C1 segment of cervical spinal cord (tissue), 14 donors: ENCODE measurements around the gene TMEM11.

Experiments used
- DNase-seq, 14 donors: peaks; one replicate each; lab custom pipeline; 2025; lab: John Stamatoyannopoulos, UW

The TMEM11 gene, protein sequence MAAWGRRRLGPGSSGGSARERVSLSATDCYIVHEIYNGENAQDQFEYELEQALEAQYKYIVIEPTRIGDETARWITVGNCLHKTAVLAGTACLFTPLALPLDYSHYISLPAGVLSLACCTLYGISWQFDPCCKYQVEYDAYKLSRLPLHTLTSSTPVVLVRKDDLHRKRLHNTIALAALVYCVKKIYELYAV

DNA sequence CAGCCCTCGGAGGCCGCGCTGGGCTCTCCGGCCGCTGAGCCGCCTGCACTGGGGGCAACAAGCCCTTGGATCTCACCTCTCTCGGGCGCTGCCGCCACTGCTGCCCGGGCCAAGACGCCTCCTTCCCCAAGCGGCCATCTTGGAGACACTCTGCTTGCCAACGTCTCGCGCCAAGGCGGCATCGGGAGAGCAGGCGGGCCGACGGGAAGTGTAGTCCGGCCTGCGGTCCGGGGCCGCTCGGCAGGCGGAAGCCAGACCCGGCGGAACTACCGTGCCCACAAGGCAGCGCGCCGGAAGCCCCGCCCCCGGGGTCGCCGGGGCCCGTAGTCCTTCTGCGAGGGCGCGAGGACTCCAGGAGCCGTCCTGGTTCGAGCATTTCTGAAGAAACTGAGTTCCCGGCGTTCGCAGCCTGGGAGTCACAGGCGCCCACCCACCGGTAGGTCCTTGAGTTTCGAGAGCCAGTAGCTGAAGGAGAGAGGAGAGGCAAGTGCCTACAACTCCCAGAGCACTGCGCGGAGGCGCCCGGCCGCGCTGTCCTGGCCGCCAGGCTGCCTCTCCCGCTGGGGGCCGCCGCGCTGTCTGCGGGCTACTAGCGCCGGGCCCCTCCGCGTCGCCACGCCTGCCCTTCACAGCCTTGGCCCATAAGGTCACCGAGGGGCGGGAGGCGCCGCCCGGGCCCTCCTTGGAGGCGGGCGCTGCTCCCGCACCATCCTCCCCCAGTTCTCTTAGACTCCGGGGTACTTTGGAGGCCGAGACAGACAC is at the start of gene TMEM11:
TSS of gene TMEM11 (minus strand) at position 147 of the 762 bp plus-strand sequence. CDS start at position 138, 9 bp downstream.
- peak; percentile 44 to 96 (median 92) for DNase-seq

DNA sequence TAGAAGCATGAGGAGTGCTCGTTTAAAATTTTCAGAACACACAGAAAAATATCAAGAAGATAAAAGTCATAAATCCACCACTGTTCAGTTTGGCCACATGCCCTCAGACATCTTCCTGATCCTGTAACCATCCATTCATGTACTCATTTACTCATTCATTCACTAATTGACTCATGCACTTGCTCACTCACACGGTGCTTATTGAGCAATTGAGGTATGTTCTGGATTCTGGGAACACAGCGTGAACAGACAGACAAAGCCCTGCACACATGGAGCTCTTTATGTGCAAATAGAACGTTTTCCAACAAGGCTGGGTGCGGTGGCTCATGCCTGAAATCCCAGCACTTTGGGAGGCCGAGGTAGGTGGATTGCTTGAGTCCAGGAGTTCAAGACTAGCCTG is 49.4 kb upstream of the TMEM11 start:
- DNase-seq: no peak

DNA sequence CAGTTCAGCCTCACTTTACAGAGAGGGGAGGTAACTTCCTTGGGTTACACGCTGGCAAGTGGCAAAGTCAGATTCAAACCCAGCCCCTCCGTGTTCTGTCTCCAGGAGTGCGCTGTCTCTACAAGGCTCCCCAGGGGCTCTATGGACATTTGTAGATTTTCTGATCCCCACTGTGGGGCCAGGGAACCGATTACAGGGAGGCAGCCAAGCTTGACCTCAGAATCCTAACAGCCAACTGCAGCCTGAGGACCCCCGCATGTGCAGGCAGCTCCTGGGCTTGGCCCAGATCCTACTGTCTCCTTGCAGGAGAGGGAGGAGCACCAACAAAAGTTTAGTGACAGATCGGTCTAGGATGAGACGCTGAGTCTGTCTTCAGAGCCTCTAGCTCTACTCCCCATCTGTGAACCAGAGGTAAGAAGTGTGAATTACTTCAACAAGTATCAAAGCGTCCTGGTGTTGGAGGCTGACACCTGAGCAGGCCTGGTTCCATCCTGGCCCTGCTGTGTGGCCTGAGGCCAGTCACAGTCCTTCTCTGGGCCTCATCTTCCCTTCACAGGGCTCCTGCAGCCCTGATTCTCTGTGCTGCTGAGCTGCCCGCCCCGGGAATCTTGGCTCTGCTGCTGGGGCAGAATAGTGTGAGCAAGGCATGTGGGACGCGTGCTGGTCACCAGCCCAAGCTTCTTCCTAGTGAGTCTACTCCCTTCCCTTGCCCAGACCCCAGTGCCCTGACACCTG is 48.5 kb upstream of the TMEM11 start:
- no peak for DNase-seq

DNA sequence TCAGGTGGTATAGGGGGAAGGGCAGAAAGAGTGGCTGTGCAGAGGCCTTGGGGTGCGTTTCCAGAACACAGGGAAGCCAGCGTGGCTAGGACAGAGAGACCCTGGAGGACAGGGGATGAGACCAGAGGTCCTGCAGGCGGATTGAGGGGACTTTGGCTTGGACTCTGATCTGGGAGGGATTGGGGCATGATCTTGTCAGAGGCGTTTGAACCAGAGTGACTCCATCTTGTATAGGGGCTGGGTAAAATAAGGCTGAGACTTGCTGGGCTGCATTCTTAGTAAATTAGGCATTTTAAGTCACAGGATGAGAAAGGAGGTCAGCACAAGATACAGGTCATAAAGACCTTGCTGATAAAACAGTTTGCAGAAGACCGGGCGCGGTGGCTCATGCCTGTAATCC is 44.6 kb upstream of the TMEM11 start:
- no peak for DNase-seq

DNA sequence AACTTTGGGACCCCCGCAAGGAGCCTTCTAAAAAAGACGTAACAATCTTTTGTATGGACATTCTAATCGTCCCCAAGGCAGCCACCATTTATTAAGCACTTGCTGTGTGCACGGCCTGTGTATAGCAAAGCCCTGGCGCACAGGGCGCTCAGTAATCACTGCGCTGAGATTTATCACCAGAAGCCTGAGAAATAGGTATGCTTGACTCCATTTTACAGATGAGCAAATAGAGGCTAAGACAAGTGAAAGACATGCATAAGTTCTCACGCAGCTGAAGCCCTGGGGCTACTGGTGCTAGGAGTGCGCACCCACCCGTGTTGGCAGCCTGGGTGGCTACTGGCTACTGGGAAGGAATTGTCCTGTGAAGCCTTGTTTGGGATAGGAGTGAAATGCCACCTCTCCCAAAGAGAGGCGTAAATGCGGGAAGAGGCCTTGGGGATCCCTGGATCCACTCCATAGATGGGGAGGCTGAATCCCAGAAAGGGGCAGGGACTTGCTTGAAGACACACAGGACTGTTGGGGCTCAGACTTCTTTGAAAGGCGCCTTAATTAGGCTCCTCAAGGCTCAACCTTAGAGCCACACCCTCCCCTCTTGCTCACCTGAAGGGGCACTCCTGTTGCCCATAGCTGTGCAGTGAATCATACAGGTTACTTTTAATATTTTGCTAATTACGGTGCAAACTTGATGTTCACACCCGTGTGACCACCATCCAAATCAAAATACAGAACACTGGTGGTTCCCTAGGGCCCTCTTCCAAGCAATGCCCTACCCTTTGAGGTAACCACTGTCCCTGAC is 39.9 kb upstream of the TMEM11 start:
- DNase-seq: no peak

DNA sequence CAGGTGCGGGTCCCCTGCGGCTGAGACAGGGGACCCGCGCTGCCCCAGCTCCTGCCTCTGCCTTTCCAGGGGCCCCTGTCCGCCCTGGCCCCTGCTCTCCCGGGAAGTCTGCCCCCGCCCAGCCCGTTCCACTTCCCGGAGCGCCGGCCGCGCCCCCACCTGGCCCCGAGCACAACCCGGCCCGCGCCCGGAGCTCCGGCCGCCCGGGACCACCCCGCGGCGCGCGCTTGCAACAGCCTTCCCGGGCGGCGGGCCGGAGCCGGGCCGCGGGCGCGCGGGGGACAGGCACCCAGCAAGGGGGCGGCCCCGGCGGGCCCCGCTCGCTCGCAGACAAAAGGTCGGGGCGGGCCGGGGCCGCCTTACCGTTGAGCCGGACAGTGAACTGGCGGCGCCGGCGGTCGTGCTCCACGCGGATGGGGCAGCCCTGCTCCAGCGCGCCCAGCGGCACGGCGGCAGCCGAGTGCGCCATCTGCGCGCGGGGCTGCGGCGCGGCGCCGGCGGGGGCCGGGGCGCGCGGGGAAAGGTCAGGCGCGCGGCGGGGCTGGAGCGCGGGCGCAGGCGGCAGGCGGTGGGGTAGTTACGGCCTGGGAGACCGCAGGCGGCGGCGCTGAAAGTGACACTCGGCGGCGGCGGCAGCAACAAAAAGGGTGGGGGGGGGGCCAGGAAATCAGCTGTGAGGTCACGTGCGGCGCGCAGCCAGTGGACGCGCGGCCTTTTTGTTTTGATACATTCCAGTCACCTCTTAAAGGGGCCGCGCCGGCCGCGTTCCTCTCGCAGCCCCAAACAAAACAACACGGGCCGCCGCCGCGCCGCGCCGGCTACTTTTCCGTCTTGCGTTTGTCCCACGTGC is 39.1 kb upstream of the TMEM11 start, which contains the start of gene NATD1:
TSS of gene NATD1 (minus strand) at position 615 of the 850 bp plus-strand sequence. CDS start at position 469, 146 bp downstream.
- DNase-seq: peak; percentile 24 to 86 (median 78)

DNA sequence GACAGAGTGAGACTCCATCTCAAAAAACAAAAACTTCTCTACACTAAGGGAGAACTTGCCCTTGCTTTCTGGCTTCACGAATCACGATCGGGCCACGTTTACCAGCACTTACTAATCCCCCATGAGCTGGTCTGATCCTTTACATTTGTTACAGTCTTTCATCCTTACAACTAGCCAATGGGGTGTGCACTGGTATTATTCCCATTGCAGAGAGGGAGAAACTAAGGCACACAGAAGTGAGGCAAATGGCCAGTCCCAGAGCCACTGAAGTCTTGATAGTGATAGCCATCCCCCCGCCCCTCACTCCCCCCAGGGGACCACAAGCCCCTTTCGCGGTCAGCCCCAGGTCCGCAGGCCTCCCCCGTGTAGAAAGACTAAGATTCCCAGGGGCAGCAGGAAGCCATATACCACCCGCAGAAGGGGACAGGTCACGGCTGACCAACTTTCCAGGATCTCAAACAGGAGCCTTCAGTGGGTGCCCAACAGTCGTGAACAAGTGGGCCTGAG is 38.4 kb upstream of the TMEM11 start:
- DNase-seq: no peak

DNA sequence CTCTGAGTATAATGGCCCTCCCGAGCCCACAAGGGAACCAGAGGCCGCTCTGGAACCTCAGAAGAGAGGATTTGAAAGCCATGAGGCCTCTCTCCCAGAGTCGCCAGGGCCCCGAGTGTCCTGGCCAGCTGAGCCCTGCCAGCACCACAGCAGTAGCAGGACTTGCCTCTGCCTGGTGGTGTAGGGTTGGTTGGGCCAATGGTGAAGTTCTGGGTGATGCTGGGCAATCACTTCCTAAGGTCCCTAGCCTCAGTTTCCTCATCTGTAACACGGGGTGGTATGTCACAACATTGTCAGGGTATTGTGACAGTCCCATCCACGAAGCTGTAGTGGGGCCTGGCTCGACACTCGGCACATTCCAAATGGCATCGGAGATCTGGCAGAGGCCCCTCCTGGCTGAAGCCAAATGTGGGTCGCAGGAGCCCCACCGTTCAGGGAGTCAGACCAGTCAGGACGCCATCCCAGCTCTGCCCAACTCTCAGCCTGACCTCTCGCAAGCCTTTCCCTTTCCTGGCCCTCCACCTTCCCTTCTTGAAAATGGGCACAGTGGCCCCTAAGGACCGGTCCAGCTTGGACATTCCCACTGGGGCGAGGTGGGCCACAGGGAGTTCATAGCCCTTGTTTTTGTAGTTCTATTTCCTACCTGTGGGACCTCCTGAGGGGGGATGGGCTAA is 37.5 kb upstream of the TMEM11 start:
- no peak for DNase-seq

DNA sequence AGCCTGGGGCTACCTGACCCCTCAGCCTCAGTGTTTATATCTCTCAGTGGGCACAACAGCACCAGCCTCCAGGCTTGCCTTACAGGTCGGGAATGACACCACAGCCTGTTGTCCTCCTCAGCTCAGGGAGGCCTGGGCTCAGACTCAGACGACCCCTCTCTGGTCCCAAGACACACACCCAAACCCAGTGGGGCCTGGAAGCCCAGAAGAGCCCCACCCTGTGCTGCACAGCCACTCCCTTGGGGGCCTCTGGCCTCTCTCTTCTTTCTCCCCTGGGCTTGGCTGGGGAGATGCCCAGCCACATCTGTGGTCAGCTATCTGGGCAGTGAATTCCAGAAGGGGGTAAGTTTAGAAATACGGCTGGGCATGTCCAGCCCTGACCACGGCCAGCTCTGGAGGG is 36.9 kb upstream of the TMEM11 start:
- DNase-seq: no peak

DNA sequence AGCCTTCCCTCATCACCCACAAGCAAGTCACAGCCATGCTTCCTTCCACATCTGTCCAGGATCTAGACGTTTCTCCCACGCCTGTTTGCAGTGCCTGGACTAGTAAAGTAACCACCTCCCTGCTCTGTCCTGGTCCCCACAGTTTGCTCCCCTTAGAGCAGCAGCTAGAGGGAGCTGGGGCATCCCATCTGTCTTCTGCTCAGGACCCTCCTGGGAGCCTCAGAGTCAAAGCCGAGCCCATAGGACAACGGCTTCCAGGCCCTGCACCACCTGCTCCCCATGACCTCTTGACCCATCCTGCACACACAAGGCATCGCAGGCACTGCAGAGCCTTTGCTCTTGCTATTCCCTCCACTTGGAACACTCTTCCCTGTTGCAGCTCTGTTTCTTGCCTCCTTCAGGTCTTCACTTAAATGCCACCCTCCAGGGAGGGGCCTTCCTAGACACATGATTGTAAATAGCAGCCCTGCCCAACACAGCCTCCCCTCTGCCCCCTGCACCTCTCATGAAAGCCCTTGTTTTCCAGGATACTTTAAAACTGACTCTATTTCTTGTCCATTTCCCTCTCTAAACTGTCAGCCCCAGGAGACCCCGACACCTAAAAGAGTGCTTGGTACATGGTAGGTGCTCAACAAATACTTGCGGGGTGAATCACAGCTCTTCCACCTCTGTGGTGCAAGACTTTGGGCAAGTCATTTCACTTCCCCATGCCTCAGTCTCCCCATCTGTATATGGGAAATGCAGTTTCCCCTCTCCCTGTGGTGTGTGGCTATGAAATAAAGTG is 36.2 kb upstream of the TMEM11 start:
- no peak for DNase-seq

DNA sequence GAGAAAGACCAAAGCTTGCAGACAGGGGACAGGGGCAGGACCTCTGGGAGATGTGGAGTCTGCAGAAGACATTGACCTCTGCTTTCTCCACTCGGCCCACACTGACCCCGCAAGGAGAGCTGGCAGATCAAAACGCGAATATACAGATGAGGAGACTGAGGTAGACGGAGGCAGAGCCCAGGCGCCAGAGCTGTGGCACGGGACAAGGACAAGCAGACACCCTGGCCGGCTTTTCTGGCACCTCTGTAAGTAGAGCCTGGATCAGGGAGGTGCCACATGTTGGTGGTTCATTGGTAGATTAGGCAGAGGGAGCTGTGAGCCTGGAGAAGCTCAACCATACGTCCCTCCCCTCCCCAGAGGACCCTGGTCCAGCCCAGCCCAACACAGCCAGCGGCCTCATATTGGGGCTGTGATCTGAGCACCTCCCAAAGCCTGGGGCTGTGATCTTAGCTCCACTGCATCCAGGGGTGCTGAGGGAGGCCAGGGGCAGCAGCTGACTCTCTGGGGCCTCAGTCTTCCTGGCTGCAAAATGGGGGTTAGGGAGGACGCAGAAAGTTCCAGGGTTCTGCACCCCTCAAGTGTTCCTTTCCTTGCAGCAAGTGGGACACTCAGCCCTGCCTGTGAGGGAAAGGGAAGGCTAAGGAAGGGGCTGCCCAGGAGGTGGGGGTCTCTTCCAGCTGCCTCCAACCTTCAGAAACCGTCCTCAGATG is 35.3 kb upstream of the TMEM11 start:
- no peak for DNase-seq

DNA sequence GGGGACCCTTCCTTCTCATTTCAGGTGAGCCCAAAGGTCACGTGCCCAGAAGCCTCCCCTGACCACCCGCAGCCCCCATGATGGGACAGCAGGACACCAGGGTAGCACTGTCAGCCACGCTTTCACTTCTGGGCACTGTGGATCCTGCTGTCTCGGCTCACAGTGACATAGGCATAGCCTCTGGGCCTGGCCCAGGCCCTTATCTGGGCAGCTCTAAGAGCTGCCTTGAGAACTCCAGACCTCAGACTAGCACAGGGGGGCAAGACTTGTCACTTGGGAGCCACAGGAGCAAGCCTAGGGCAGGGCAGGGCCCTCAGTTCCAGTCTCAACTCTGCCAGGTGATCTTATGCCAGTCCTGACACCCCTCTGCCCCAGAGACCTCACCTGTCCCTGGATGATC is 34.5 kb upstream of the TMEM11 start:
- no peak for DNase-seq

DNA sequence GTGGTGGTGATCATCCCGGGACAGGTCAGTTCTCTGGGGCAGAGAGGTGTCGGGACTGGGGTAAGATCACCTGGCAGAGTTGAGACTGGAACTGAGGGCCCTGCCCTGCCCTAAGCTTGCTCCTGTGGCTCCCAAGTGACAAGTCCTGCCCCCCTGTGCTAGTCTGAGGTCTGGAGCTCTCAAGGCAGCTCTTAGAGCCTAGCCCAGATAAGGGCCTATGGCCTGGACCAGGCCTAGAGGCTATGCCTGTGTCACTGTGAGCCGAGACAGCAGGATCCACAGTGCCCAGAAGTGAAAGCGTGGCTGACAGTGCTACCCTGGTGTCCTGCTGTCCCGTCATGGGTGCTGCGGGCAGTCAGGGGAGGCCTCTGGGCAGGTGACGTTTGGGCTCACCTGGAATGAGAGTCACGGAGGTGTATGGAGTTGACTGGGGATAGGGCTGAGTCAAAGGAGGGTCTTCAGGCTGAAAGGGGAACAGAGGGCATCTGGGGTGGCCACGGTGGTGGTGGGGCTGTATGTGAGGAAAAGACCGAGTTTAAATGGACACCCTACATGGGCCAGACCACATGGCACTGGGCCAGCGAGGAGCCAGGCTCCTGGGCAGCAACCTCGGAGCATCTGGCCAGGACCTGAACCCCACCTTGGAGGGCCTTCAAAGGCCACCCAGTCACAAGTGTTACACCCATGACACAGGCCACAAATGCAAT is 33.7 kb upstream of the TMEM11 start:
- no peak for DNase-seq

DNA sequence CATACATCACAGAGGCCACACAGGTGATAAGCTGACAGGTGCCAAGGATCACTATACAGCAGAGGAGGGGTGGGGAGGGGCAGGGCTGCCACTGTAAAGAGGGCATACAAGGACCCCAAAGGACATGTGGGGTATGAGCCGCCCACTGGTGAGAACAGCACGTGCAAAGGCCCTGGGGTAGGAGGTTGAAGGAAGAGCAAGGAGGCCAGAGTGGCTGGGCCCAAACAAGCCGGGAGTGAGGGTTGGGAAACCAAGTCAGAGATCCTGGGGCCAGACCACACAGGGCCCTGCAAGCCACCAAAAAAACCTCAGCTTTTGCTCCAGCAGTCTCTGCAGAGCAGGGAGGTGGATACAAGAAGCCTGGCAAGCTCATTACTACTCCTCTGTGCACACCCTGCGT is 32.7 kb upstream of the TMEM11 start:
- no peak for DNase-seq

DNA sequence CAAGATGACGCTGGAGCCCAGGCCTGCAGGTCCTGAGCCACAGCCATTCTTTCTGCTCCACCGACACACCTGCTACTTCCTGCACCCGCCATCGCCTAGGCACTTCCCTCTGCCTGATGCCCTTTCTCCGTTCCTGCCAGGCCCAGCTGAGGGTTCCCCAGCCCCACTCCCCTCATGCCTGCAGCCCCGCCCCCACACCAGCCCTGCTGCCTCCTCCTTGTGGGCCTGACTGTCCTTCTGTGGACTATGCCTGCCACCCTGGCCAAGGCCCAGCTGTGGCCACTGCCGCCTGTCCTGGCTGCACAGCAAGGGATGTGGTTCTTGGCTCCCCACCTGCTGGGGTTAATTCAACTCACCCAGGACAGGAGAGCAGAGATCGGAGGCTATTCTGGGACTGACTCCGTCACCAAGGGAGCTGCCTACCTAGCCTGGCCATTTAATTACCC is 31.7 kb upstream of the TMEM11 start:
- DNase-seq: no peak

DNA sequence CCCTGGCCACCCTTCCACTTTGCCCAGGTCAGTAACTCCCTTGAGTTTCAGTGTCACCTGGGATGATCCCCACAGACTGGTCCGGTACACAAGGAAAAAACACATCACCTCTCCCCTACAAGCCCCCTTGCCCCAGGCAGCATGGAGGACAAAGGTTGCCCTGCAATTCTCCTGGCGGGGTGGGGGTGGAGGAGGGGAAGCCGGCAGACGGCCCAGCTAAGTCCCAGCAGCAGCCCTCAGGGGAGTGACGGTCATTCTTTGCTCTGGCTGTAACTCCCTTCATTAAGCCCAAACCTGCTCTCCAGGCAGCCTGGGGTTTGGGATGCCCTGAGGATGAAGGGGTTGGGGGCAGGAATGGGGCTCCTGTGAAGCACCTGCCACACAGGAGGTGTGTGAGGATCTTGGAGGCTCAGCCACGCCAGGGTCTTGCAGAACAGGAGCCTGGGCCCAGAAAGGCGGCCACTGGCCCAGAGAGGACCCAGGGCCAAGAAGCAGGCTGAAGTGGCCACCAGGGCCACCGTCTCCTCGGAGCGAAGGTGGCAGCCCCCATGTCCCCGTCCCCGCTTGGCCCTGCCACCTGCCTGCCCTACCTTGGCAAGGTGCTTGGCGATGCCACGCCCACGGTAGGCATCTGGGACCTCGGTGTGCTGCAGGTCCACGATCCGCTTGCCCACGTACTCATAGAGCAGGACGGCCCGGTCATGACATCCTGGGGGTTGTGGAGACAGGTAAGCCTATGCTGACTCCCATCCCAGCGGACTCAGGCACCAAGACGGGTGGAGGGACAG is 29.7 kb upstream of the TMEM11 start:
- DNase-seq: no peak
